ENCODE data around the gene KIF5B.

- TF ChIP-seq, protein P1, sequence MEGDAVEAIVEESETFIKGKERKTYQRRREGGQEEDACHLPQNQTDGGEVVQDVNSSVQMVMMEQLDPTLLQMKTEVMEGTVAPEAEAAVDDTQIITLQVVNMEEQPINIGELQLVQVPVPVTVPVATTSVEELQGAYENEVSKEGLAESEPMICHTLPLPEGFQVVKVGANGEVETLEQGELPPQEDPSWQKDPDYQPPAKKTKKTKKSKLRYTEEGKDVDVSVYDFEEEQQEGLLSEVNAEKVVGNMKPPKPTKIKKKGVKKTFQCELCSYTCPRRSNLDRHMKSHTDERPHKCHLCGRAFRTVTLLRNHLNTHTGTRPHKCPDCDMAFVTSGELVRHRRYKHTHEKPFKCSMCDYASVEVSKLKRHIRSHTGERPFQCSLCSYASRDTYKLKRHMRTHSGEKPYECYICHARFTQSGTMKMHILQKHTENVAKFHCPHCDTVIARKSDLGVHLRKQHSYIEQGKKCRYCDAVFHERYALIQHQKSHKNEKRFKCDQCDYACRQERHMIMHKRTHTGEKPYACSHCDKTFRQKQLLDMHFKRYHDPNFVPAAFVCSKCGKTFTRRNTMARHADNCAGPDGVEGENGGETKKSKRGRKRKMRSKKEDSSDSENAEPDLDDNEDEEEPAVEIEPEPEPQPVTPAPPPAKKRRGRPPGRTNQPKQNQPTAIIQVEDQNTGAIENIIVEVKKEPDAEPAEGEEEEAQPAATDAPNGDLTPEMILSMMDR (IDR thresholded peaks at IDR 0.05) = no peak
- TF ChIP-seq POLR2A (IDR thresholded peaks at IDR 0.05; ENCODE audit: low read depth) (no peak), POLR2AphosphoS5 (IDR thresholded peaks at IDR 0.05) (no peak)
These were observed 55.3 kb downstream of the KIF5B start for GRCh38 chr10:32000937-32001336.

Data from esophagus muscularis mucosa (tissue), 3 donors.